GM18858 (cell line): ENCODE results near the gene RBP5.

Experiments used
- ATAC-seq: cut with Tn5 transposase; IDR thresholded peaks from one replicate; pipeline ENCODE4 v1.9.1; 2021; ENCODE audit not compliant: unreplicated experiment

Gene RBP5

GRCh38 chr12:7102582-7102981 lies 26.1 kb downstream of the RBP5 start:
- ATAC-seq: no peak

DNA sequence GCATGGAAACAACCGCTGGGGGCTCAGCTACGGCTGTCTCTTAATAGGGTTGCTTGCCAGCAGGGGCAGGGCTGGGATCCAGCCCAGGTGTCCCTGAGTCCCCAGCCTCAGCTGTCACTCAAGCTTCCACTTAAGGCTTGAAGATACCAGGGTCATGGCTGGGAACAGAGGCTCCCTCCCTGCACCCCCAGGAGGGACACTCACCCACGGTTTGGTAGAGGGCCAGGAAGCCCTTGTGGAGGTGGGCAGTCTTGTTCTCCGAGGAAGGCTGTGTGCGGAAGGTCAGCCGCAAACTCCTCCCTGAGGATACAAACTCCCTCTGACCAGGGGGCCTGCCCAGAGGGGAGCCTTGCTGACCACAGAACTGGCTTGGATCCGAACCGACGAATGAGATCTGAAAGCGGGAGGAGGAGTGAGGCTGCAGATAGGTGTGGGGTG lies 27.0 kb downstream of the RBP5 start:
- ATAC-seq: no peak

DNA sequence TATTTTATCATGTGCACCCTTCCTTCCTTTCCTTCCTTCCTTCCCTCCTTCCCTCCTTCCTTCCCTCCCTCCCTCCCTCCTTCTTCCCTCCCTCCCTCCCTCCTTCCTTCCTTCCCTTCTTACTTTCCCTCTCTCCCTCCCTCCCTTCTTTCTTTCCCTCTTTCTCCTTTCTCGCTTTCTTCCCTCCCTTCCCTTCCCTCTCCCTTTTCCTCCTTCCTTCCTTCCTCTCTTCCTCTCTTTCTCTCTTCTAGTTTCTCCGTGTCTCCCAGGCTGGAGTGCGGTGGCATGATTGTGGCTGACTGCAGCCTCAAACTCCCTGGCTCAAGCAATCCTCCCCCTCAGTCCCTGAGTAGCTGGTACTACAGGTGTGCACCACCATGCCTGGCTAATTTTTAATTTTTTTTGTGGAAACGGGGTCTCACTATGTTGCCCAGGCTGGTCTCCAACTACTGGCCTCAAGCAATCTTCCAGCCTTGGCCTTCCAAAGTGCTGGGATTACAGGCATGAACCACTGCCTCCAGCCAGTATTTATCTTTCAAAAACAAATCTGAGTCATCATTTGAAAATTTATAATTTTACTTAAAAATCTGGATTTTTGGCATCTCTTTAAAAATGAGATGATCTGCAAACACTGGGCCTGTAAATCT lies 27.5 kb downstream of the RBP5 start:
- ATAC-seq: no peak

DNA sequence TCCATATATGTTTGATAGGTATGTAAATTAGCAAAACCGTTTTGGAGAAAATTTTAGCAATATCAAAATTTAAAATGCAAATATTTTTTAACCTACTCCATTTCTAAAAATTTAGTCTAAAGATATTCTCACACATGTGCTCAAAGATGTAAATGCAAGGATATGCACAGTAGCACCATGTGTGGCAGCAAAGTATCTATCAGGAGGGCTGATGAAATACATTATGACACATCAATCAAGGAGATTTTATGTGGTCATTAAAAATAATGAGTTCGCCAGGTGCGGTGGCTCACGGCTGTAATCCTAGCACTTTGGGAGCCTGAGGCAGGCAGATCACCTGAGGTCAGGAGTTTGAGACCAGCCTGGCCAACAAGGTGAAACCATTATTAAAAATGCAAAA lies 28.4 kb downstream of the RBP5 start:
- ATAC-seq: no peak

DNA sequence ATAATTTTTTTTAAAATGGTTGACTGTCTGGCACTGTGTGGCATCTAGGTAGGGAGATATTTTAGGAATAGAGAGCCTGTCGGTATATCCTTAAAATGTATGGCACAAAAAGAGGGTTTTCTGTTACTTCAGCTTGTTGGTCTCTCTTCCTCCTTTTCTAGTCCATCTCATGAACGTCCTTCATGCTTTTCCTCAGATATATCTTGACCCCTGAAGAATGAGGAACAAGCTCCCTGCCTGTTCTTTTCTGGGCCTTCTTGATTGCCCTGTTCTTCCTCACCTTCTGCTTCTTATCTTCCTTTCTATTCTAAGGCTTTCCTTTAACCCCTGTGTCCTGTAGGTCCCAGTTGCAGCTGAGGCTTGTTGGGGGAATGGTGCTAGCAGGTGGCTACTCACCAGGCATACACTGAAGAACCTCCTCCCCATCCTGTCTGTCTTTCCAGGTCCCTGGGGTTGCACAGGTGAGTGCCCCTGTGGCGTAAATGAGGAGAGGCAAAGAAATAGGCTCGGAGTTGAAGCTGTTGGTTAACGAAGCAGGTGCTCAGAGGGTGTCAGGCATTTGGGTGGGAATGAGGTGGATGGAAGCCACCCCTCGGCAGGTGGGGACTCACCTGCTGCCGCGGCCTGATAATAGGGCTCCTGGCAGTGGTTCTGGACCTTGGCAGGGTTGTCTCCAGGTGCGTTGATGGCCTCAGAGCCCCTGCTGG lies 29.2 kb downstream of the RBP5 start:
- no peak for ATAC-seq

DNA sequence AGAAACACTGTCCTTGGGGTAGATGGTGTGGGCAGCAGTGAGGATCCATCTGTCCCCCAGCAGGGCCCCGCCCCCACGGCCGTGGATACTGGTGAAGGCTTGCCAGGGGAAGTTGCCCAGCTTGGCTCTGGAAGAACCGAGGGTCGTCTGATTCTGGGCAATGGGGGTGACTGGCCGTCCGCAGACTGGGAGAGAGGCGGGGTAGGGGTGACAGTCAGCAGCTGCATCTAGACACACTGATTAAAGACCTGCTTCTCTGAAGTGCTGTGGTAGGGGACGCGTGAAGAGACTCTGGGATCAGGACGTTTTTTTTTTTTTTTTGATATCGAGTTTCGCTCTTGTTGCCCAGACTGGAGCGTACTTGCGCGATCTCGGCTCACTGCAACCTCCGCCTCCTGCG lies 31.7 kb downstream of the RBP5 start:
- no peak for ATAC-seq

DNA sequence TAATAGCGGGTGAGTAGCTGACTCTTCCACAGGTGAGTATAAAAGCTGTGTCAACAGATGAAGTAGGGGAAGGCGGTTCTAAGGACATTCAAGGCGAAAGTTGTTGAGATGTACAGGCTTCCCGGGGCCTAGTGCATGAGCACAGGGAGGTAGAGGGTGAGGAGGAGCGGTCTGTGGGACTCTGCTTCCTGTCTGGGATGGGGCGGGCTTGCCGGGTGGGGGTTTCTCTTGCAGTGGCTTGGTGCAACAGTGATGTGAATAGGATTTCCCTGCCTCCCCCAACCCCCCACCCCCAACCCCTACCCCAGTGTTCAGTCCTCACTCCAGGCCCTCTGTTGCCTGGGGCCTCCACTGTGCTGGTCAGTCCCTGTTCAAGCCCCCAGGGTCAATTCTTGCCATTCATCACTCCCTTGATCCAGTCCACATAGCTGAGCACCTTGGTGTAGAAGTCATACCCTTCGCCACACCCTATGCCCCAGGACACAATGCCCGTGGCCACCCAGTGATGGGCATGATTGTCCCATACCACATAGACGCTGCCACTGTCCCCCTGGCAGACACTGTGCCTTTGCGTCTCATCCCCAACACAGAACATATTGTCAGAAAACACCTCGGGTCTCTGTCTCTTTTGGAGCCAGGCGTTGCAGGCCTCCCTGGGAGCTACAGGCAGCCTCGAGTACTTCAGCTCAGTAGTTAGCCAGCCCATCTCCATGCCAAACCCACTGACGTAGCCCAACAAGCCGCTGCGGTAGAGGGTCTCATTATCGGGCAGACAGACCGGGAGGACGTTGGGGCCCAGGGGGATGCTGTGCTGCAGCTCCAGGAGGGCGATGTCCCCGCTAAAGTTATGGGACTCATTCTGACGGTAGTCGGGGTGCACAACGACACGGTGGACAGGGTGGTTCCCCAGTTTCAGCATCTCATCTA lies 32.4 kb downstream of the RBP5 start:
- no peak for ATAC-seq

- ATAC-seq: no peak
Measured at GRCh38 chr12:7093892-7094291, 34.8 kb downstream of the RBP5 start.

DNA sequence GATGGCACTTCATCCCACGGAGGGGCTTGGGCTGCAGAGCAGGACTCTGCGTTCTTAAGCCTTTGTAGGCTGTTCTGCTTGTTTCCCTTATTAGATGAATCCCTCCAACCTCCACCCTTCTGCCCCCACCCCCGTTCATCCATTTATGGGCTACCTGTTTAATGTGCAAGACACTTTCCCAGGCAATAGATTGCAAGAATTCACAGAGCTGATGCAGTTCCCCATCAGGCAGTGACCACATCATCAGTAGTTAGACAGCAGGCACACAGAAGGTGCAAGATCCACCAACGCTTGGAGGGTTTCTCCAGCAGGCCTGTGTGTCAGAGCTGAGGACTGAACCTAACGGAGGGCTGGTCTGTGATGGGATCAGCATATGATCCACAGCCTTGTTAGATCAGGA lies 35.2 kb downstream of the RBP5 start:
- ATAC-seq: no peak

DNA sequence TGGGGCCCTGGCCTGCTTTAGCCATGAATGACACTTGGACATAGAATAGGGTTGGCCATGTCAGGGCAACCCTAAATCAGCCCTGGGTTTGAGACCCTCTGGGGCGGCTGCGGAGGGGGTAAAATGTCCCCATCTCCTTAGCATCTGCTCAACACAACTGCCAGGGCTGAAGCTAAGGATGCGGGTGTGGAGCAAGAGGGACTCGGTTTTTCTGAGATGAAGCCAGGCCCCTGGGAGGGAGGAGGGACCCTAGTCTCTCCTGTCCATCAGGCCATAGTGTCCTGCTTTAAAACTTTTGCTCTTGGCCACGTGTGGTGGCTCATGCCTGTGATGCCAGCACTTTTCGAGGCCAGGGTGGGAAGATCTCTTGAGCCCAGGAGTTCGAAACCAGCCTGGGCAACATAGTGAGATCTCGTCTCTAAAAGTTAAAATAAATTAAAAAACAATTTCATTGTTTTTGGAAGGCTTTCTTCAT lies 35.7 kb downstream of the RBP5 start:
- no peak for ATAC-seq

GRCh38 chr12:7092229-7092985 lies 36.3 kb downstream of the RBP5 start, which contains the start of gene C1R:
C1R (minus strand) TSS chr12:7092445; CDS start chr12:7092388, 57 bp downstream.
- no peak for ATAC-seq

DNA sequence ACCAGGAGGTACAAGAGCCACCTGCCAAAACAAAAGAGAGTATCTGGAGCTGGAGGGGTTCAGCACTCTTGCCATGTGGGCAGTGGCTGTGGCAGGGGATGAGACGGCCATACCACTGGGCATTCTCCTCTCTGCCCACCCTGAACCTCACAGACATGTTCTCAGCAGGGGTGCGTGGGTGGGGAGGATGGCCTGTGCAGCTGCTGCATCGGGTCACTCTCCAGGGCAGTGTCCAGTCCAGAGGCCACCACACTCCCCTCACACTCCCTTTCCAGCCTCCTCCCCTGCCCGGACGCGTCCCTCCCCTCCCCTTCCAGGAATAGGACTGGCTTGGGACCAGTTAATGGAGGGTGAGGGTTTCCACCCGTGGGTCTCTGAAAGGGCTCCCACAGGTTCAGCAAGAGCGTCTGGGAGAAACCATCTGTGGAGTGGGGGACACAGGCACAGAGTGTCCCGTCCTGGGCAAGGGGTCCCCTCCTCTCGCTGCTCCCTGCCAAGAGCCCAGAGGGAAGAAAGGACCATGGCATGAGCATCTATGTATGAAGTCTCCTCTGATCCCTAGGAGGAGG lies 36.9 kb downstream of the RBP5 start:
- ATAC-seq: no peak

DNA sequence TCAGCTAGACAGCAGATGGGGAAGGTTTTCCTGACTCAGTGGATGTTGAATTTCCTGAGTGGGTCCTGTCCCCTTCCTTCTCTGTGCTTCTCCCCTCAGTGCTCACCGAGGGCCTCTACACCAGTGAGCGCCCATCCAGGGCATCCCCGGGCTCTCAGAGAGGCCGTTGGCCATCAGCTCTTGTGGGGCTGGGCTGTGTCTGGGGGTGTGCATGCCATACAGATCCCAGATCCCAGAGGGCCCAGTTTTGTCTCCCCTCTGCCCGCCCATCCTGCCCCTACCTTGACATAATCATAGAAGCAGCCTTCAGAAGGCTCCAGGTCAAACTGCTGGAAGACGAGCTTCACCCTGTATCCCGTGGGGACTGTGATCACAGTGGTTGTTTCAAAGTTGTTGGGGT lies 37.5 kb downstream of the RBP5 start:
- no peak for ATAC-seq

DNA sequence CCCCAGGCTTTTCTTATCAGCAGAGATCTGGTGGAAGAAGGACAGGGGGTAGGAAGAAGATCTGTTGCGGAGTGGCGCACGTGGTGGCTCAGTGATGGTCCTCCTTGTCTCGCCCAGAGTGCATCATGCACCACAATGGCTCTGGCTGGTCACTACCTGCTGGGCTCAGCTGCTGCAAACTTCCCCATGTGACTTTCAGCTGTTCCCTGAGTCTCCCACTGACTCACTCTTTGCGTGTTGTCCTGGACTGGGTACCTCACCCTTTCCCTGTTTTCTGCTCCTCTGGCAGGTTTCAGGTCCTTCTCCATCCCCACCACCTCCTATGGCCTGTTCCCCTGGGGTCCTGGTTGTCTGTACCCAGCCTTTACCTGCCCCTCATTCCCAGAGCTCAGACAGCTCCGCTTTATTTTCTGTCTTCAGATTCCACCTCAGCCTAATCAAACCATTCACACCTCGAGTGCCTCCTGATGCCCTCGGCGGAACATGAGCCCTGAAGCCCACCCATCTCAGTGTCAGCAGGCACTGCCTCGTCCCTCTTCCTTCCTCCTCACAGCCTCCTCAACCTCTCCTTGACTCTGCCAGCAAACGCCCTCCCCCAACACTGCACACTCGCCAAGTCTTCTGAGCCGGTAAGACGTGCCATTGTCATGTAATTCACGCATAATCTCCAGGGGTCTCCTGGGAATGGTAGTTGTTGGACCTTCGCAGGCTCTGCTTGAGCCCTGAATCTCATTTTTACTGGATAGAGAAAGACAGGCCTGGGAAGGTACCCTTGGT lies 38.3 kb downstream of the RBP5 start:
- ATAC-seq: no peak

DNA sequence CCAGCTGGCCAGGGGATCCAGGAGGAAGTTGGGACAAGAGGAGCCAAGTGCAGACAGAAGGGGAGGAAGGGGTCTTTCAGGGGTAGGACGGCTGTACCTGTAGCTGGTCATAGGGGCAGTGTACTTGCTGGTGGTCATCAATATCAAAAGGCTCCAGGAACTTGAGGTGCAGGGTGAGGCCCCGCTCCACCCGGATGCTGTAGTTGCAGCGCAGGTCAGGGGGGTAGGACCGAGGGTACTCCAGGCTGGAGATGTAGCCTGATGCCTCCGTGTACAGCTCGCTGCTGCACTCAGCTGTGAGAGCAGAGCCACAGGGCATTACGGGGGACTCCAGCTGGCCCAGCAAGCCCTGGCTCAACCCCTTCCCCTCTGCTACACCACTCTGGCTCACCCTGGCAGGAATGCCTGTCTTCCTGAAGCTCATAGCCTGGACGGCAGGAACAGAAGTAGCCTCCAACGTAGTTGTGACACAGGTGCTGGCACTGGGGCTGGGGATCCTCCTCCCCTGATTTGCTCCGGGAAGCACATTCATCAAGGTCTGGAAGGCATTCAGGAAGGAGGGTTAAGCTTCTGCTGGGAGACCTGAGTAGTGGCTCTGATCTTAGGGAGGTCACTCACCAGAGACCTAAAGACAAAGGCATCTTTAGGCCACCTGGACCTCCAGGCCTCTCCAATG lies 39.4 kb downstream of the RBP5 start:
- no peak for ATAC-seq

DNA sequence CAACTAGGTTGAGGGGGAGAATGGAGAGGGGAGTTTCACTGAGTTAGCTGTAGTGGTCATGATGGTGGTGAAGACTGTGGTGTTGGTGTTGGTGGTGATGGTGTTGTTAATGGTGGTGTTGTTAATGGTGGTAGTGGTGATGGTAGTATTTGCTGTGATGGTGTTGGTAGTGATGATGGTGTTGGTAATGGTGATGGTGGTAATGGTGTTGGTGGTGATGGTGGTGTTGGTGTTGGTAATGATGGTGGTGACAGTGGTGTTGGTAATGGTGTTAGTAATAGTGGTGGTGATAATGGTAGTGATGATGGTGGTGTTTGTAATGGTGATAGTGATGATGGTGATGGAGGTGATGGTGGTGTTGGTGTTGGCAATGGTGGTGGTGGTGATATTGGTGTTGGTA lies 45.6 kb downstream of the RBP5 start:
- no peak for ATAC-seq

GRCh38 chr12:7081037-7081436 lies 47.7 kb downstream of the RBP5 start:
- no peak for ATAC-seq

GRCh38 chr12:7079826-7080125 lies 48.9 kb downstream of the RBP5 start:
- ATAC-seq: no peak

DNA sequence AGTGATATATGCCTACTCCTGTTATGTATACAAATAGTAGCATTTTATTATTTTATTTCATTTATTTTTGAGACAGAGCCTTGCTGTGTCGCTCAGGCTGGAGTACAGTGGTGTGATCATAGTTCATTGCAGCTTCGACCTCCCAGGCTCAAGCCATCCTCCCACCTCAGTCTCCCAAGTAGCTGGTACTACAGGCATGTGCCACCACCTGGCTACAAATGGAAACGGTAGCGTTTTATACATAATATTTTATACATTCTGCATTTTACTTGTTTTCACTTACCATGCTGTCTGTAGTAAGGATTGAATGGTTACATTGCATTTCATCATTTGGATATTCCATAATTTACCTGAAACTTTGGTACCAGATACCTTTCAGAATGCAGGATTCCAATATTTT lies 50.5 kb downstream of the RBP5 start:
- no peak for ATAC-seq
